Measurements from ENCODE around the gene MED29.

The MED29 gene

GRCh38 chr19:39399668-39400050 is 8.5 kb downstream of the MED29 start:
- DNase-seq, result no peak

GRCh38 chr19:39400061-39400460 is 8.9 kb downstream of the MED29 start:
- DNase-seq, result no peak

GRCh38 chr19:39401070-39401548 is 9.9 kb downstream of the MED29 start:
- no peak for DNase-seq

- no peak for DNase-seq
Observed at GRCh38 chr19:39401549-39402345, 10.6 kb downstream of the MED29 start.

- DNase-seq, result peak; percentile 46
Observed at GRCh38 chr19:39402346-39403300, 11.4 kb downstream of the MED29 start.

GRCh38 chr19:39403331-39404312 is 12.4 kb downstream of the MED29 start:
- no peak for DNase-seq

GRCh38 chr19:39405261-39405957 is 14.2 kb downstream of the MED29 start:
- no peak for DNase-seq

GRCh38 chr19:39405958-39406655 is 14.9 kb downstream of the MED29 start:
- no peak for DNase-seq

GRCh38 chr19:39406656-39407409 is 15.7 kb downstream of the MED29 start, which contains the start of gene ZFP36:
Gene ZFP36, plus strand, starts transcription at chr19:39406847. Its CDS starts 58 bp downstream, at chr19:39406905.
- peak; percentile 64 for DNase-seq

GRCh38 chr19:39407410-39407659 is 16.2 kb downstream of the MED29 start:
- DNase-seq, result no peak

- no peak for DNase-seq
Observed at GRCh38 chr19:39407660-39408391, 16.6 kb downstream of the MED29 start.

GRCh38 chr19:39408392-39409207 is 17.4 kb downstream of the MED29 start:
- peak; percentile 46 for DNase-seq

- peak; percentile 96 for DNase-seq
Observed at GRCh38 chr19:39409208-39410016, 18.2 kb downstream of the MED29 start.

GRCh38 chr19:39410017-39410830 is 19.0 kb downstream of the MED29 start:
- peak; percentile 29 for DNase-seq

GRCh38 chr19:39410831-39411080 is 19.6 kb downstream of the MED29 start:
- no peak for DNase-seq

GRCh38 chr19:39411081-39411831 is 20.1 kb downstream of the MED29 start:
- no peak for DNase-seq

- DNase-seq, result peak; percentile 89
Observed at GRCh38 chr19:39411832-39412099, 20.6 kb downstream of the MED29 start.

All from NCI-H1105 treated with DMSO at 0.1 percent for 48 hours (cell line).